Stimulated activated CD8-positive, alpha-beta memory T cell treated with anti-CD3 and anti-CD28 coated beads, Interleukin-2, amount 100 ng/mL, for 48 hours (primary cell): ENCODE results near the gene PYGO2.
"Not testable (repeated sequence)": the region's sequence is repeated elsewhere in the genome, so short reads cannot be mapped to it uniquely, and the experiment has no call there.

ENCODE experiments used
- DNase-seq, 2 donors: peaks; one replicate each; pipeline ENCODE4 v3.0.0-alpha.2; 2020; ENCODE audit warnings: low read depth in 2 of 2

PYGO2 gene

DNA sequence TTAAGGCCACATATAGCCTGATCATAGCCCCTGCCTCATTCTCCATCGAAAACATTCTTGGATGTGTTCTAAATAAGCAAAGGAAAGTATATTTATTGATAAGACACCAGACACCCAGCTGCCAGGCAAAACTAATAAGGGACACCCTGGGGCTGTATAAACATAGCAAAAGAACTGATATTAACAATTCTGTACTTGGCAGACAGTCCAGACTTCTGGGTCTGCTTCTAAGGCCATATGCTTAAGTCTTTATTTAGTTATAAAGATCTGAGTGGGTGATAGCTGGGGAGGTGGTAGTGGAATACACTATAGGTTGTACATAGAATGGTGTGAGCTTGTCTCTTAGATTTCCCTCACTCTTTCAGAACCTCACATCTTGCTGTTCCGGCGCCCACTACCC lies 16.8 kb upstream of the PYGO2 start:
- DNase-seq, result no peak

DNA sequence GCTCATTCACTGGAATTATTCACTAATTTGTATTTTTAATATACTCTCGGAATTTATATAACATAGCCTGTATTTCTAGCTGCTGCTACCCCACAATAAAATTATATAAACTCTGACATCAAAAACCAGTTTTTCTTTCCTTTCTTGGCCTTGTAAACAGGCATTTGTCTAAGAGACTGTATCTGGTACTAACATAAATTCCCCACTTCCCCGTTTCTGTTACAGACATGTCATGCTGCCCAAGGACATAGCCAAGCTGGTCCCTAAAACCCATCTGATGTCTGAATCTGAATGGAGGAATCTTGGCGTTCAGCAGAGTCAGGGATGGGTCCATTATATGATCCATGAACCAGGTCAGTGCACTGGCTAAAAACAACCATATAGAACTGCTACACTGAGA lies 16.2 kb upstream of the PYGO2 start:
- DNase-seq, result not testable (repeated sequence)

DNA sequence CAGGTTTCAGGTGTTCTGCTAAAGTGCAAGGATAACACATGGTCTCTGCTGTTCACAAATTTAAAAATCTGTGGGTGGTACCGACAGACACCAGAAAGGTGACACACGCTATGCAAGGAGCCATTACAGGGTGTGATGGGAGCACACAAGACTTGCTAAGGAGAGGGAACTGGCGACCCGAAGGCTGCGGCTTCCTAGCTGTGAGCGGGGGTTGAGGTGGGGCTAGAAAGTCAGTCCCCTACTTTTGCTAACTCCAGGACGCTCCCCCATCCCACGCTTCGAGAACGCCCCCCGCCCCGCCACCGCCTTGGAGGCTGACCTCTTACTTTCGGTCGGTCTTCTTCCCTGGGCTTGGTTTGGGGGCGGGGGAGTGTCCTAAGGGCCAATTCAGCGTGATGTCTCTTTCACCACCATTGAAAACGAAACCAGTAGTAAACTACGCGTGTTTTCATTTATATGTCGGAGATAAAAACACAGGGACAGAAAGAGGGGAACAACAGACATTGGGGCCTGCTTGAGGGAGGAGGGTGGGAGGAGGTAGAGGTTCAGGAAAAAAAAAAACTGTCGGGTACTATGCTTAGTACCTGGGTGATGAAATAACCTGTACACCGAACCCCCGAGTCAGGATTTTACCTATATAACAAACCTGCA lies 14.0 kb upstream of the PYGO2 start:
- DNase-seq, result peak; percentile 61 to 68

DNA sequence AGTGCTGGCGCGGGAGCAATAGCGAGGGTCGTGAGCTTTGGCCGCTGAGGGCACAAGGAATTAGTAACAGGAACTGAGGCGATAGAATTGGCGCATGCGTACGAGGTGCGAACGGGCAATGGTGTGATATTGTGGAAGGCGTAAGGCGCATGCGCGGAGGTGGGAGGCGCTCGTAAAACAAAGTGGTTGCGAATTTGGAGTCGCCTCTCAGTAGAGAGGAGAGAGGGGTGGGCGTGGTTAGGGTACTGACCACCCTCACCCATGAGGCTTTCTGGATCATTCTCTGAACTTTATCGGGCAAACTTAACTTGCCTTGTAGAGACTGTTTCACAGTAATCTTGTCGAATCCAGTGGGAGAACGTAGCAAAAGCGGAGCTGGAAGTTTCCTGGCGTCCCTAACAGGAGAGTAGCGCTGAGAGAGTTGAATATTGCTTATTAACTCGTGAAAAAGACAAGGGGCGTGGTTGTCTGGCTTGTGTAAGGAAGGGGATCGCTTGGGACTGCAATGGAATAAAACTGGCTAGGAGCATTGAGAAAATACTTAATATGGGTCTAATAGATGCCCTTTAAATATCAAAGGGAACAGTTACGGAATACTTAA lies 13.3 kb upstream of the PYGO2 start:
- peak; percentile 89 to 90 for DNase-seq

DNA sequence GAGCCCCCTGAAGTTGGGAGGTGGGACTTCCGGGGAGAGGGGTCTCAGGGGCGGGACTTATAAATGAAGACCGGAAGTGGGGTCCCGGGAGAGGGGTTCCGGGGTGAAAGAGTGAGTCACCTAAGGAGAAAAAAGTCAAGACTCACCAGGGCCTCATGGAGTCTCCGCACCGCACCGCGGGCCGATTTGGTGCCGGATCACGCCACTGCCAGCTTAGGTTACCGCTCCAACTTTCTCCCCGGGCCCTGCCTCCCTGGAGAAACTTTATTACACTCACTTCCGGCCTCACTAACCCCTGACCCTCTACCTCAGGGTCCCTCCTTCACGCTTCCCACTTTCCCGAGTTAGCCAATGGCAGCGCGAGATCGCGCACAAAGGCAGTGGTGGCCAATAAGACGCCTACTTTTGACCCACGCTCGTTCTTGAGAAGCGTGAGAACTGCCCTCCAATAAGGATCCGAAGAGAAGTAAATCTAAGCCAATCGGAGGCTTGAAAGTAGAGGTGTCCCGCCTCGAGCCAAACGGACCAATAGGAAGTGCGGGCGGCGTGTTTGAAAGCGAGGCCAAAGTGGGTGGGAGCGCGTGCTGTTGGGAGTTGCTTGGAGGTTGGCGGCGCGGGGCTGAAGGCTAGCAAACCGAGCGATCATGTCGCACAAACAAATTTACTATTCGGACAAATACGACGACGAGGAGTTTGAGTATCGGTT lies 12.7 kb upstream of the PYGO2 start, which contains the start of gene CKS1B:
Gene CKS1B (plus strand): TSS at position 580 of the 706 bp plus-strand sequence. CDS start 65 bp downstream, at position 645.
- DNase-seq, result peak; percentile 83 to 94

DNA sequence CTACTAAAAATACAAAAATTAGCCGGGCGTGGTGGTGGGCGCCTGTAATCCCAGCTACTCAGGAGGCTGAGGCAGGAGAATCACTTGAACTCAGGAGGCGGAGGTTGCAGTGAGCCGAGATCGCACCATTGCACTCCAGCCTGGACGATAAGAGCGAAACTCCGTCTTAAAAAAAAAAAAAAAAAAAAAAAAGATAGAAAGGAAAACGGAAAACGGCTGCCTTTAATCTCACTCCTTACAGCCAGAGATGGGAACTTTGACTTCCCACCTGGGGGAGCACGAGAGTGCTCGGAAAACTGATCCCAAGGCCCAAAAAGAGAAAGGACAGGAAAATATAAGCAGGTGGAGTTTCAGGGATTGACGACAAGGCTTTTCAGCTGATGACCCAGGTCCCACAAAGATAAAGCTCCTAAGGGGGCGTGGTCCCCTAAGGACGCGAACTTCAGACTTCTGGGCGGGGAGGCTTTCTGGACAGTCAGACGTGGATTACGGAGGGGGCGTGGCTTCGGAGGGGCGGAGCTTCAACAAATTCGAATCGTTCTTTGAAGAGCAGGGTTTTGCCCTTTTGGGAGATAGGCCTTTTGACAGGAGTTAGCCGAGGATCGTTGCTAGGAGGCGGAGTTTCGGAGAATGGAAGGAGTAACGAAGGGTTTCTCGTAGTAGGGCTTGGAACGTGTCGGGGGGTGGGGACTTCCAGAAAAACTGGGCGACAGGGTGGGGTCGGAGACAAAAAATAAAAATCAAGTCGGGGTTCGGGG lies 11.9 kb upstream of the PYGO2 start:
- DNase-seq, result peak; percentile 90 to 95

DNA sequence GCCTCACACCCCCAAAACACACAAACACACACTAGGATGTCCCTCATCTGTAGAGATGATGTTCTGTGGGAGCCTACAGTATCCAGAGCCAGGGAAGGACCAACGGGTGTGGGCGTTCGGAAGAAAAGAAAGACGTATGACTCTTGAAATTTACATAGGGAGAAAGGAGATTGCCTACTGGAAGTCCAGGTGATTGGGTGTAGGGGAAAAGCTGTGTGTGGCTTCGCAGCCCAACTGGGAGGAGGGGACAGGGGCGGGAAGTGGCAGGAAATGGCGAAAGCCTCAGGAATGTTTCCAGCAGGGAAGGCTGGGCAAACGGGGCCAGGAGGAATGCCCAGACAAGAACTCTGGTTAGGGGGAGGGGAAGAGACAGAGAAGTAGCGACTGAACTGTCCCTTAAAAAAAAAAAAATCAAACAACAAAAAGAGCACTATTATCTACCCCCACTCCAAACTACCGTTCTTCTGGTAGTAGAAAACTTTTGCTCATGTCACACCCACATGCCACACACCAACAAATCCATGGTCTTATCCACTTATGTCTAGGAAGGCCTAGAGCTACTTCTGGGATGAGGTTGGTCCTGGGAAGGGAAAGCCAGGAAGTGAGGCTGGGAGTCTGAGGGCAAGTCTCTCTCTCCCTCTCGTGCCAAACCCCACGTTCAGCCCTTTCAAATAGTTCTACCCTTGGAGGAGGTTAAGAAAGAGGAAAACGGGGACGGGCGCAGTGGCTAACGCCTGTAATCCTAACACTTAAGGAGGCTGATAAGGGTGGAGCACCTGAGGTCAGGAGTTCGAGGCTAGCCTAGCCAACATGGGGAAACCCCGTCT lies 11.1 kb upstream of the PYGO2 start:
- no peak for DNase-seq

DNA sequence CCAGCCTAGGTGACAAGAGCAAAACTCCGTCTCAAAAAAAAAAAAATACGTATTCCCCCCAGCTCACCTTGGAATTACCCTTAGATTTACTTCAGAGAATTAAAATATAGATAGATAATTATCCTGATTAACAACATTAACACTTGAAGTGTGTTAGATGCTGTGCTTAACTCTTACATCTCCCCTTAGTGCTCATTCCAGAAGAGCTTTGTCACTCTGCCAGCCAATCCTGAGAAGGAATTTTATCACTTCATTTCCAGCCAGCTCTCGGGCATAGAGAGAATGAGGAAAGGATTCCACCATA lies 10.6 kb upstream of the PYGO2 start:
- DNase-seq, result no peak

DNA sequence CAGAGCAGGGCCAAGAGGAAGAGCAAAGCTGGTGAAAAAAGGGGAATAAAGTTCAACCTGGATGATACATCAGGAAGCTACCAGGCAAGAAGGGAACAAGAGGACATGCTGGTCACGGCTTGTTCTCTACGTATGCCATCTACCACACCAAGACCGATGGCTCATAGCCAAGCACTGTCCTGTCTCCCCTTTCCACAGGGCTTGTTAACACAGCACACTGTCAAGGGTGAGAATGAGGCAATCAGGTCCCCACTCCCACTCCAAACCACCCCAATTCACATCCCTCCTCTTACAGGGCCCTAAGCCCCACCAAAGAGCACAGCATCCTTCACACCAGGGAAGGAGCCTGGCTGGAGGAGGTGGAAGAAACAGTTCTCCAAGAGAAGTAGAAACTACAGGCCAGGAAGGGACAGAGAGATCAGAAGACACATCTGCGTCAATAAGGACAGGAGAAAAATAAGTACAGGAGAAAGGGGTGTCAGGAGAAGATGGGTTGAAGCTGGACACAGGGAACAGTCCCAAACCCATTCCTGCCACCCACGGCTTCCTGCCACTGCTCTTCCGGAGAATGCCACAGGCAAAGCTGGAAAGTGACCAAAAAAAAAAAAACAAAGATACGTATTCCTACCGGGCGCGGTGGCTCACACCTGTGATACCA lies 9.9 kb upstream of the PYGO2 start:
- DNase-seq, result no peak

DNA sequence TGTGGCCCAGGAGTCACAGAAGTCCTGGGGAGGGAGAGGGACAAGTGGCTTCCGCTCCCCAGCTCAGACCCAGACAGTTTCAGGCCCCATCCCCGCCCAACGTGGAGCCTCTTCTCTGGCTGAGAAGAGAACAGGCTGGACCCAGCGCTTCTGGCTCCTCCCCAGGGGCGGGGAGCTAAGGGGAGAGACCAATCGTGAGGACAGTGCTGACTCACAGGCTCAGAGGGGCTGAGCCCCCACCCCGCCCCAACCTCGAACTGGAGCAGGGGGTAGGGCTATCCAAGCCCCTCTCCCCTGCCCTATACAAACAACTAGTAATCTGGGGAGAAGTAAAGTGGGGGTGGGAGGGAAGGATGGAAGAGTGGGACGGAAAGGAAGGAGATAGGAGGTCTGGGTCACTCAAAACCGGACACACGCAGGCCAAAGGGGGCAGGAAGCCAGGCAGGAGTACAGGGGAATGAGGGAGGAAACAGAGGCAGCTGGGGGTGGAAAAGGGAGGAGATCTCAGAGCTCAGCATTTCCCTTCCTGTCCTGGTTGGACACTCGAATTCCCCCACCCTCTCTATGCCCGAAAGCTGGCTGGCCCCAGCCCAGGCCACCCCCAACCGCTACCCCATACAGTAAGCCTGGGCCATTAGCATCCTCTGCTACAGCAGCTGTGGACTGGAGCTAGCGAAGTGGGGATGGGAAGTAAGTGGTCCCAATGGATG lies 9.2 kb upstream of the PYGO2 start, which contains the start of gene SHC1:
Gene SHC1 (minus strand): TSS at position 117 of the 710 bp plus-strand sequence. CDS start 221 bp downstream, outside the sequence.
- DNase-seq, result no peak

DNA sequence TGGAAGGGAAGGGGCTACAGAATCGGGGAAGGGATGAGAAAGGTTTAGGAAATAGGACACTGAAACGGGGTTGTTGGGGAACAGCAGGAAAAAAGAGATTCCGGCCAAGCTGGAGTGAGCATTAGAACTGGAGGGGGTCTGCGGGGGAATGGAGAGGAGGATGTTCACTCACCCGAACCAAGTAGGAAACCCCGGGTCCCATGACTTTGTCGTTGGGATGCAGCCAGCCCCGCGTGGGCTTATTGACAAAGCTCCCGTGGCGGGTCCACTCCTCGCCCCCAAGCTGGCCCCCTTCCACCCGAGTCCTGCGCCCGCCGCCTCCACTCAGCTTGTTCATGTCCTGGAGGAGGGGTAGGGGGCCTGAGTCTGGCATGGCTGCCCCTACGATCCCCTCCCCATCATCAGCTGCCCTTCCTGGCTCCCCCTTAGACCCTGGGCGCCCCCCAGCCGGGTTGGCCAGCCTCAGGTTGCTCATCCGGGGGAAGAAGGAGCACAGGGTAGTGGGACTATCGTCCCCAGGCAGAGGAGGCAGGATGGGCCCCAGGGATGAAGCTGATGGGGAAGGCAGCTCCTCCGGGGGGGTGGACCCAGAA lies 8.4 kb upstream of the PYGO2 start:
- no peak for DNase-seq

DNA sequence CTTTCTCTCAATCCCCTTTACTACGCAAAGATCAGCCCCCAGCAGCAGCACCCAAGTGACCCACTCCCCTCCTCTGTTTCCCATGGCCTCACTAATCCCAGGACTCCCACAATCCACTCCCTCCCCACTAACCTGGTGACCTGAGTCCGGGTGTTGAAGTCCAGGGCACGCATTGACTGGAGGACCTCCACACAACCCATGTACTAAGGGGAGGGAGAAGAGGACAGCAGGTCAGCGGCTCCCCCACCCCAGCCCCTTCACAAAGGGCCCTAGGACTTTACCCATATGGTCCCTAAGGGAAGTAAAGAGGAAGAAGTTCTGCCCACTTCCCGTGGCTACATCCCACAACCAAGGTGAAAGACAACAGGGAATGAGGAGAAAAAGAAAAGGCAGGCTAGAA lies 7.7 kb upstream of the PYGO2 start:
- DNase-seq, result no peak

DNA sequence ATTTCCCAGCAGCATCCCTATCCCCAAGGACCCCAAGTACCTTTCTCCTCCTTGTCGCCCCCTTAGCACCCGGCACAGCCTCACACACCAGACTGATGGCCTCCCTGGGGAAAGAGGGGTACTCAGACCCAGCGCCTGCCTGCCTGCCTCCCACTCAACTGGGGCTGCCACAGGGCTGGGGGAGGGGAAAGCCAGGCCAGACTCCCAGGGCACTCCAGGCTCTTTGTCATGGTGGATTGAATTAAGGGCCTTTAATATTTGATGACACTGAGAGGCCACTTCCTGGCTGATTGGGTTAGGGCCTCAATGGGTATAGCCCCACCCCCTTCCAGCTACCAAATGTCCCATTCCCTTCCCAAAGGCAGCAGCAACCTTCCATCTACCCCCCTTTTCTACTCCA lies 7.1 kb upstream of the PYGO2 start:
- no peak for DNase-seq

DNA sequence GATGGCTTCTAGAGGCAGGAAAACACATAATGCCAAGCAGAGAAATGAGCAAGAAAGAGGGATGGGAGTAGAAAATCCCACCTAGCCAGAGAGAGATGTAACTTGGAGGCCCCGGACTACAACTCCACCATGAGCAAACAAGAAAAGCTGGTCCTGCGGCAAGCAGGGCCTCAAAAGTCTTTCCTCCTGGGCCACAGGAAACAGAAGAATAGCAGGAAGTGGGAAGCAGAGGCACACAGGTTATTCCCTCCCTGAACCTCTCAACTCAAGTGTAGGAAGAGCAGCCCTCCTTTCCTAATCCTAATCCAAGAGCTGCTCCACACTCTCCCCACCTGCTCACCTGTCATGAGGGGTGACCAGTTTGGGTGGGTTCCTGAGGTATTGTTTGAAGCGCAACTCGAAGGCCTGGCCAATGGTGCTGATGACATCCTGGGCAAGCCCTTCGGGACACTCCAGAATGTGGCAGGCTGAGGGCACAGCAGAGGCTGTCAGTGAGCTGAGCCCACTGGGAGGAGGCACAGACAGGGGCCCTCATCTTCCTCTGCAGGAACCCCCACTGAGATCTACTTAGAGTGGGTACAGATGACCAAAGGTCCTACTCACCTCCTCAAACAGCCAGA lies 5.9 kb upstream of the PYGO2 start:
- DNase-seq, result no peak

DNA sequence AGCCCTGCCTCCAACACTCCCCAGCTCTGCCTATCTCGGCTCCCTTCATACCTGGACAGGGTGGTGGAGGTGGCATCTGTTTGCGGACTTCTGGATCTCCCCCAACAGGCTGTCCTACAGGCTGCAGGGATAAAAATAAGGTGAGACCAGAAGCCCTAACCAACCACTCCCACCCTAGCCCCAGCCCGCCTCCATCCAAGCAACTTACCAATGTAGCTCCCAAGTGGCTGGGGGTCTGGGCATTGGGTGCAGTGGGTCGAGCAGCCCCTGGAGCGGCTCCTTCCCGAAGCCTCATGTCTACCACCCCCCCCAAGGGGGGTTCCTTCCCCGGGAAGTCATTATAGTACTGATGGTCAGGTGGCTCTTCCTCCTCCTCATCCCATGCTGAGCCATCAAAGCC lies 4.5 kb upstream of the PYGO2 start:
- no peak for DNase-seq

DNA sequence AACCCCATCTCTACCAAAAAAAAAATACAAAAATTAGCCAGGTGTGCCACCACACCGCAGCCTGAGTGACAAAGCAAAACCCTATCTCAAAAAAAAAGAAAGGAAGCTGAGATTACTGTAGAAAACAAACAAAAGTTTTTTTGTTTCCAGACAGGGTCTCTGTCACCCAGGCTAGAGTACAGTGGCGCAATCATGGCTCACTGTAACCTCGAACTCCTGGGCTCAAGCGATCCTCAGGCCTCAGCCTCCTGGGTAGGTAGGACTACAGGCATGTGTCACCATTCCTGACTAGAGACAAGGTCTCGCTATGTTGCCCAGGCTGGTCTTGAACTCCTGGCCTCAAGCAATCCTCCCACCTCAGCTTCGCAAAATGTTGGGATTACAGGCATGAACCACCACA lies 2.8 kb upstream of the PYGO2 start:
- no peak for DNase-seq

DNA sequence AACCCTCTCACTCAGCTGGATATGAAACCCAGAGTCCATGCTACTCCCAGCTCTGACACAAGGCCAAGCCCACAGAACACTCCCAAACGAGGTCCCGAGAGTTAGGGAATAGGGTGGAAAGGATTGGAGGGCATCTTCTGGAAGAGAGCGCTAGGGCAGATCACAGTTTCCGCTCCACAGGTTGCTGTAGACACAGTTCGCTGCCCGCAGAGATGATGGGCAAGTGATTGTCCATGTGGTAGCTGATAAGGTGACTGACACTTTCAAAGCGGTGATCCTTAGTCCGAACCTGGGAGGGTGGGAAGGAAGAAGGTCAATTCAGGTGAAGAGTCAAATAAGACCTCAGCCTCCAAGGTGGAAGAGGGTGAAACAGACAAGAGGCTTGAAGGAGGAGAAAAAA lies 2.1 kb upstream of the PYGO2 start:
- DNase-seq, result no peak

DNA sequence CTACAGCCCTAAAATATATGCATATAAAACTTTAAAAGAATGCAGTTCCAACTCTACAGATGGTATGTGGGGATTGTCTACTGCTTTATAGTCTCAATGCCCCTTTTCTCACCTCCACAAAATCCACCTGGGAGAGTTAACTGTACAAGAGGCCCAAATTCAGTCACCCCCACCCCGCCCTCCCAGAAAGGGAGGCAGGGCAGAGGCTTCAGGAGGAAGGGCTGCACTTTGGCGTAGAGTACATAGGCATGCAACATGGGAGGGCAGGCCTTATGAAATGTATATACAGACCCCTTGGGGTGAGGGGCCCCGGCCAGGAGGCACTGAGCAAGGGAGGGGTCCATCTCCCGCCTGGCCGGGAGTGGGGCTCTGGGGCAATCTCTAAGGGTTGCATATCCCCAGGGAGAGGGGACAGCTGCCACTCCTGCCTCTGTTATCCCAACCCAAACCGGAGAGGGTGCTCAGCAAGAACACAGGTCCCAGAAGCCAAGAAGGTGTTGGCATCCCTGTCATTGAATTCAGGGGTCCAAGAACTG lies 1.3 kb upstream of the PYGO2 start:
- no peak for DNase-seq

DNA sequence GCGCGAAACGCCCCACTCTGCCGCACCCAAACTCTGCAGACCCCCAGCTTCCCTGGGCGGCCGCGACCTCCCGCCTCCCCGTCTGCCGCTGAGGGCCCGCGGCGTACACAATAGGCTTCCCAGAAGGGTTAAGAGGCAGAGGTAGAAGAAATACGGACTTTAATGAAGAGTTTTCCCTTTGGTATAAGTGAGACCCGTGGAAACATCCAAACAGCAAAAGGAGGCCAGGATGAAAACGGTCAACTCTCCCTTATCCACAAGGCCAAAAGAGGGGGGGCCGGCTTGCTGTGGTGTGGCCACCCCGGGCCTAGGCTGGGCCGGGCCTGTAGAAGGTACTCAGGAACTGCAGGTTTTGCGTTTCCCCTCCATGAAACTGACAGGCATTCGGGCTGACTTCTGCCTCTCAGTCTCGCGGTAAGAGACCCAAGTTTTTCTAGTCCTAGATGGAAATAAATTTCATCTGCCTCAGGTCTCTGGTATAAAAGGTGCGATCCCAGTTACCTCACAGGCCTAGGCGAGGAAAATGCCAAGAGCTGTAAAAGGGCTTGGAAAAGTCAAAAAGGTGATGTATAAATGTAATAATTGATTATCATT lies 671 bp upstream of the PYGO2 start:
- no peak for DNase-seq
